ENCODE results near the gene RTF1.
"Not testable (repeated sequence)": the region's sequence is repeated elsewhere in the genome, so short reads cannot be mapped to it uniquely, and the experiment has no call there.

The RTF1 gene

GRCh38 chr15:41437448-41437847, 20.6 kb downstream of the RTF1 start:
- DNase-seq (ENCODE audit: low read depth in 2 of 2), result no peak

DNA sequence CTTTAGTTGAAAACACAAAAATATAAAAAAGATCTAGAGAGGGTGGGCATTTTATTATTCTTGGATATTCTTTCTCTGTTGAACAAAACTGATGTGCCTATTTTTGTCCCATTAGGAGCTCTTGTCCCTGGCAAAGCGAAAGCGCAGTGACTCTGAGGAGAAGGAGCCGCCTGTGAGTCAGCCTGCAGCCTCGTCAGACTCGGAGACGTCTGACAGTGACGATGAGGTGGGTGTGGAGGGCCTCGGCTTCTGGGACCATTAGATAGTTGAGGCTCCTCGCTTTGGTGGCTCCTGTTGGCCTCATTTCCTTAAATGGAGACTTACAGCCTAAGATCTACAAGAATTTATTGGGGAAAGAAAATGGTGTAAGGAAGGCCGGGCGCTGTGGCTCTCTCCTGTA, 21.3 kb downstream of the RTF1 start:
- DNase-seq (ENCODE audit: low read depth in 2 of 2), result no peak

GRCh38 chr15:41438745-41439144, 21.9 kb downstream of the RTF1 start:
- not testable (repeated sequence) for DNase-seq (ENCODE audit: low read depth in 2 of 2)

GRCh38 chr15:41443275-41443674, 26.4 kb downstream of the RTF1 start:
- no peak for DNase-seq (ENCODE audit: low read depth in 2 of 2)

- DNase-seq (ENCODE audit: low read depth in 2 of 2), result no peak
Observed at GRCh38 chr15:41445399-41445798, 28.5 kb downstream of the RTF1 start.

GRCh38 chr15:41462084-41462795, 45.3 kb downstream of the RTF1 start:
- no peak for DNase-seq (ENCODE audit: low read depth in 2 of 2)

GRCh38 chr15:41464889-41465580, 48.1 kb downstream of the RTF1 start:
- no peak for DNase-seq (ENCODE audit: low read depth in 2 of 2)

GRCh38 chr15:41465822-41466421, 49.0 kb downstream of the RTF1 start:
- no peak for DNase-seq (ENCODE audit: low read depth in 2 of 2)

GRCh38 chr15:41466711-41467110, 49.8 kb downstream of the RTF1 start:
- no peak for DNase-seq (ENCODE audit: low read depth in 2 of 2)

DNA sequence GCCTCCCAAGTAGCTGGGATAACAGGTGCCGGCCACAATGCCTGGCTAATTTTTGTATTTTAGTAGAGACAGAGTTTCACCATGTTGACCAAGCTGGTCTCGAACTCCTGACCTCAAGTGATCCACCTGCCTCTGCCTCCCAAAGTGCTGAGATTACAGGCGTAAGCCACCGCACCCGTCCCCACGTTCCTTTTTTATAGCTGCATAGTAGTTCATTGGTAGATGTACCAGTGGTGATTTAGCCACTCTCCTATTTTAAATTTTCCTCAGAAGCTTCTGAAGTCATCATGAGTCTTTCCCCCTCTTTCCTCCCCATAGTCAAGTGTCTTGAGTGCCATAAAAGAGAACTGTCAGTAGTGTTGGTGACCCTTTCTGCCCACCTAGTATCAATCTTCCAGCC, 52.7 kb downstream of the RTF1 start:
- not testable (repeated sequence) for DNase-seq (ENCODE audit: low read depth in 2 of 2)

DNA sequence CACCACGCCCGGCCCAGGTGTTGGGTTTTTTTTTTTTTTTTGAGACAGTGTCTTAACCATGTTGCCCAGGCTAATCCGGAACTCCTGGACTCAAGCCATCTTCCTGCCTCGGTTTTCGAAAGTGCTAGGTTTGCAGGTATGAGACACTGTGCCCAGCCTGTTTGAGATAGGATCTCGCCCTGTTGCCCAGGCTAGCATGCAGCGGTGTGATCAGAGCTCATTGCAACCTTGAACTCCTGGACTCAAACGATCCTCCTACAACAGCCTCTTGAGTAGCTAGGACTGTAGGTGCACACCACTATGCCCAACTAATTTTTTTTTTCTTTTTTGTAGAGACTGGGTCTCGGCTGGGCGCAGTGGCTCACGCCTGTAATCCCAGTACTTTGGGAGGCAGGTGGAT, 56.5 kb downstream of the RTF1 start:
- no peak for DNase-seq (ENCODE audit: low read depth in 2 of 2)

- no peak for DNase-seq (ENCODE audit: low read depth in 2 of 2)
Observed at GRCh38 chr15:41474436-41474835, 57.5 kb downstream of the RTF1 start.

DNA sequence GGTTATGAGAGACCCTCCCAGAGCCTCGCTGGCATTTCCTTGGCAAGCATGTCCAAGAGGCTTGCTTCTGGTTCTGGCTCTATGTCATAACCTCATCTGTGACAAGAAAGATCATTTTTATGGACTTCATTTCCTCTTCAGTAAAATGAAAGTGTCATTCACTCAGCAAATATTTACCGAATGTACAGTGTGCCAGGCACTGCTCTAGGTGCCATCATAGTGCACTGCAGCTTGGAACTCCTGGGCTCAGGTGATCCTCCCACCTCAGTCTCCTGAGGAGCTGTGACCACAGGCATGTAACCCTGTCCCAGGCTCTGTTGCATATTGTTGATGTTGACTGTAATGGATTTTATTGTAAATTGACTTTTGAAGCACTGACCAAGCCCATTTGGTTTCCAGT, 58.0 kb downstream of the RTF1 start:
- DNase-seq (ENCODE audit: low read depth in 2 of 2), result no peak

DNA sequence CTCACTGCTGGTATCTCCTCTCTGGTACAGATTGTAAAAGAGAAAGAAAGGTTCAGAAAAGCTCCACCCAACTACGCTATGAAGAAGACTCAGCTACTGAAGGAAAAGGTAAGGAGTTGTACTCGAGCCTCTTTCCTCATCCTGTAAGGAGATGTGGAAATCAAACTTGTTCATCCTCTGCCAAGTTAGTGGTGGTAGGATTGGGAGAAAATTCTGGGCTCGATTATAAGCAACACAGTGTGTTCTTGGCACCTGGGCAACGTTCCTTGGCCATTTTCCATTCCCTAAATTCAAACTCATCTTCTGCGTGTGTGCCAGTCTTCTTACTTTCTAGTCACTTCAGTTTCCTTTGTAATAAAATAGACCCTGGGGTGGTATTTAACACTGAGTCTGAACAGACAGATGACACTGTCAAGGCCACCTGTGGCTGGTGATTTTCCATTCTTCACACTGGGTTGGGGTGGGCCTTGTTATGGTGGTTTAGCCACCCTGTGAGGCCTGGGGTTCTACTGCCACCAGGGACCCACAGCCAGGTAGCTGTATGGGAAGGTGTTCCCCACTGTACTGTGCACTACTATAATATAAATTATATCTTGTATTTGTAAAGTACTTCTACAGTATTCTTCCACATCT, 59.6 kb downstream of the RTF1 start:
- no peak for DNase-seq (ENCODE audit: low read depth in 2 of 2)

DNA sequence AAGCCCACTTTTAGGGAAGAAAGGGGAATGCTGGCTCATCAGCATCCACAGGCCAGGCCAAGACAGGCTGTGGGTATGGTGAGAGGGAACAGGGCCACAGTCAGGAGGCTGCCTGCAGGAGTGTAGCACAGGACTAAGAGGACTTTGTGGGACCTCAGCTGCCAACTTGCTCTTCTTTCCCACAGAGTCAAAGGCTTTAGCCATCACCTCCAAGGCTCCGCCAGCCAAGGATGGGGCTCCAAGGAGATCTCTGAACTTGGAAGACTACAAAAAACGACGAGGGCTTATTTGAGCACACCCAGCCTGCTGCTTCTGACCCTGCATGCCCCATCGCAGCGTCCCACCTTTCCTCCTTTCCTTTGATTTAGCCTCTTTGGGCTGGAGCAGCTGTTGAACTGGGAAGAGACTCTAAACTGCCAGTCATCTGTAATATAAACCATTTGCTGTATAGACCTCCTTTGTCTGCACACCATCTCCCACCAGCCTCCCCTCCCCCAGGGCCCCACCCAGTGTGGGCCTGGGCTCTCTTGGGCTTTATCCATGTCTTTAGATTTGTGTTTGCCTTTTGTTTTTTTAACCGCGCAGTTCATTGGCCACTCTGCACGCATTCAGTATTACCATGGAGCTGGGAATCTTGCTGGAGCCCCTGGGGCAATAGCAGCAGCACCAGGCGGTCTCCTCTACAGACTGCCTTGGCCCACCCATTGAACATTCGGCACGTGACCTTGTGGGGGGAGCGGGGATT, 63.7 kb downstream of the RTF1 start:
- DNase-seq (ENCODE audit: low read depth in 2 of 2), result no peak

DNA sequence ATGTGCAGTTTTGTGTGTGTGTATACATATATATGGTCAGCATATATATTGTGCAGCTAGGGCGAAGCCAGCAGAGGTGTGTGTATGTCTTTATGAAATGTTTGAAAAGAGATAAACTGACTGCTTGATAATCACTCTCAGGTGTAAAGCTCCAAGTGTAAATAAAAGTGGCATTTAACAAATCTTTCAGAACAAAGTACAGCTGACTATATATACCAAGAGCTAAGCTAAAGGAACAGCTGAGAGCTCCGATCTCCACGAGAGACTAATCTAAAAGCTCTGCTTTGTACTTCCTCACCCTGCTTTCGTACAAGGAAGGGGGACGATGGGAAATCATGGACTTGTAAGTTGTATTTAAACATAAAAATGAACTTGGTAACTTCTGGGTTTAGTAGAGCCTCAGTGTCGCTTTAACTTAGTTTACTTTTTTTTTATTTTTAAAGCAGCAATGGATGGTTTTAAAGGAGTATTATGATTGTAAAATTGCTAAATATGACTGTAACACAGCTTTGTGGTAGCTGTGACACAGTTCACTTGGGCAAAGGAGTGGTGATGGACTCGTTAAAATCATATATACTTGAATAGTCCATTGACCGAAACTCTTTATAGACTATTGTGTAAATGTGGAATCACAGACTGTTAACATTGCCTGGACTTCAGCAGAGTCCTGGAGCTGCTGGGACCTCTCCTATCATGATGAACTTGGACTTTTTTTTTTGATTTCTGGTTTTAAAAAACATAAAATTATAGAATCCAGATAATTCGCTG, 65.4 kb downstream of the RTF1 start:
- DNase-seq (ENCODE audit: low read depth in 2 of 2), result no peak

- DNase-seq (ENCODE audit: low read depth in 2 of 2), result no peak
Observed at GRCh38 chr15:41483115-41483514, 66.2 kb downstream of the RTF1 start.

- no peak for DNase-seq (ENCODE audit: low read depth in 2 of 2)
Observed at GRCh38 chr15:41483519-41483918, 66.6 kb downstream of the RTF1 start.

GRCh38 chr15:41484937-41485625, 68.2 kb downstream of the RTF1 start:
- no peak for DNase-seq (ENCODE audit: low read depth in 2 of 2)

- no peak for DNase-seq (ENCODE audit: low read depth in 2 of 2)
Observed at GRCh38 chr15:41486286-41486685, 69.4 kb downstream of the RTF1 start.

GRCh38 chr15:41487381-41487780, 70.5 kb downstream of the RTF1 start:
- DNase-seq (ENCODE audit: low read depth in 2 of 2), result no peak

Measured in stimulated activated CD8-positive, alpha-beta memory T cell treated with anti-CD3 and anti-CD28 coated beads, Interleukin-15, amount 100 ng/mL, for 4 hours (primary cell).